Measurements from ENCODE around the gene JUP.
A peak's percentile ranks its signal among the peaks of the same experiment; 100 is the strongest.

The JUP gene

GRCh38 chr17:41733348-41734138, 53.0 kb downstream of the JUP start:
- Mint-ChIP-seq H3K4me3 (peak overlapping the region; percentile 13 to 73), H3K9me3 (no peaks in the 10 kb centered on the region), H3K4me1 (peaks cover 29% of the 10 kb centered on the region), H3K27ac (no peak overlapping the region), H3K27me3 (peaks cover 87% of the 10 kb centered on the region)
- ATAC-seq (no peak), DNase-seq (no peak)

DNA sequence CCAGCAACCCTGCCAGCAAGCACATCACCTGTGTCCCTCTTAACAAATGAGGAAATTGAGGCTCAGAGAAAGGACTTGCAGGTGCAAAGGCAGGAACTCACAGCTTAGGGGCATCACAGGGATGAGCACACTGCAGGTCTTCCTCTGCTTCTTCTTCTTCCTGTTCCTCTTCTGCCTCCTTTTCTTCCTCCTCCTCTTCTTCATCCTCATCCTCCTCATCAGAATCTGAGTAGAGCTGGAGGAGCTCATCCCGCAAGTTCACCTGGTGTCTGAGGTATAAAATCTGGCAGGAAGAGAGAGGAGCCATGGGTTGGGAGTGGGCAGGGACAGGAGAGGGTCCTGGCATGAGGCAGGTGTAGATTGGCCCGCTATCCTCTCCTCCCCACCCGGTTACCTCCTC, 54.7 kb downstream of the JUP start:
- Mint-ChIP-seq H3K4me1 (peaks cover 21% of the 10 kb centered on the region), H3K27ac (no peak overlapping the region), H3K4me3 (no peak overlapping the region), H3K27me3 (peaks cover 86% of the 10 kb centered on the region), H3K9me3 (no peaks in the 10 kb centered on the region)
- ATAC-seq (no peak), DNase-seq (no peak)

DNA sequence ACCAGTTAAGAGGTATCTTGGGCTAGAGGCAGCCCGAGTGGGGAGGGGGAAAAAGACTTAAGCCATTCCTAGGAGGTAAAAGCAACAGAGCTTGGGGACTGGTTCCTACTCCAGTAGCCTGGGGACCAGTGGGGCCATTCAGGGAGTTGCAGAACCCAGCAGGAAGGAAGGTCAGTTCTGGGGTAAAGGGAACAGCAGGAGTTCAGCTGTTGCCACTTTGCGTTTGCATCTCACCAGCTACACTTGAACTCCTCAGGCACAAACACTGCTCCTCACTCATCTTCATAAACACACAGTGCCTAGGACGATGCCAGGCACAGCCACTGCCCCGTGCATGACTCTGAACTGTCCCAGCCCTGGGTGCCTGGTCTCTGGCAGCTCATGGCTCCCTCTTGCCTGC, 56.0 kb downstream of the JUP start:
- Mint-ChIP-seq H3K4me3 (no peak overlapping the region), H3K27me3 (peaks cover 75% of the 10 kb centered on the region), H3K4me1 (peaks cover 21% of the 10 kb centered on the region), H3K27ac (no peak overlapping the region), H3K9me3 (no peaks in the 10 kb centered on the region)
- DNase-seq (no peak), ATAC-seq (peak; percentile 27)

GRCh38 chr17:41728056-41728455, 58.5 kb downstream of the JUP start:
- no peaks in the 10 kb centered on the region for H3K4me1 Mint-ChIP-seq

DNA sequence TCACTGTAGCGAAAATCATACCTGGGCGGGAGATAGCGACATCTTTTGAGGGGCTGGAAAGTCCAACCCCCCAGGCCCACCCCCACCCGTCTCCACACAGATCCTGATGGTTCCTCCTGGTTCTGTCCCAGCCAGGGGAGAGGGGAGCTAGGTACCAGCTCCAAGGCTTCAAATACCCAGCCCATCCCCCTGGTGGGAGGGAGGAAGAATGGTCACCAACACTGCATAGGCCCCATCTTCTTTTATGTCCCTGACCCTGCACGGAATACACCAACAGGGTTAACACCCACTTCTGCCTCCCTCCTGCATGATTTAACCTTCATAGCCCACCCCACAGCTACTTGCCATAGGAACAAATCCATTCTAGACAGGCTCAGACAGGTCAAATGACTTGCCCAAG, 61.4 kb downstream of the JUP start:
- H3K4me3 Mint-ChIP-seq = no peak overlapping the region
- peak overlapping the region in 1 of 2 donors; percentile 56 for H3K27ac Mint-ChIP-seq
- peaks cover 48% of the 10 kb centered on the region for H3K27me3 Mint-ChIP-seq
- ATAC-seq (no peak), DNase-seq (no peak)
- no peaks in the 10 kb centered on the region for H3K9me3 Mint-ChIP-seq
- peaks cover 5% of the 10 kb centered on the region for H3K4me1 Mint-ChIP-seq

More at GRCh38 chr17:41728056-41728455, 58.5 kb downstream of the JUP start:
- H3K27me3 Mint-ChIP-seq = peaks cover 68% of the 10 kb centered on the region
- no peaks in the 10 kb centered on the region for H3K9me3 Mint-ChIP-seq
- DNase-seq = no peak
- H3K27ac Mint-ChIP-seq = no peak overlapping the region
- no peak overlapping the region for H3K4me3 Mint-ChIP-seq
- no peak for ATAC-seq

DNA sequence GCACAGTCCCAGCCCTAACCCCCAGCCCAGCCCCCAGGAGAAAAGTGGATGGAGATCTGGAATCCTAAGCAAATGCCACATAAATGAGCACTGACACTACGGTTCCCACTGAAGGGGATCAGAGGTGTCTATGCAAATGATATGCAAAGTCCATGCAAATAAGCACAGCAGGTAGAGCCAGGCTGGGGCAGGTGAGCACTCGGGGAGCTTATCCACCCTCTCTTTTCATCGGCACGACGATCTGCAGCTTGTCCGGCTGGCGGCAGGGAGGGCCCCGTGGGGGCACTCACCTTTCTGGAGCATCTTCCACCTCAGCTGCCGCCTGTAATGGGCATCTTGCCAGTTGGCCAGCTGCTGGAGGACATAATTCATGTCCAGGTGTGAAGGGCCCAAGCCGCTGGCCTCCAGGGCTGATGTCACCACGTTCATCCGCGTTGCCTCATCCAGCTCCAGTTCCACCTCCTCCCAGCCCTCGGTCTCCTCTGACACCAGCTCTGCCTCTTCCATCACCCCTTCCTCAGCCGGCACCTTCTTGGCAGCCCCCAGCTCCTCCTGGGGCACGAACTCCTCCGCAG, 61.9 kb downstream of the JUP start:
- Mint-ChIP-seq H3K27ac (peak overlapping the region in 1 of 2 donors; percentile 56), H3K4me1 (peaks cover 5% of the 10 kb centered on the region), H3K4me3 (no peak overlapping the region), H3K27me3 (peaks cover 43% of the 10 kb centered on the region), H3K9me3 (no peaks in the 10 kb centered on the region)
- no peak for ATAC-seq
- no peak for DNase-seq

DNA sequence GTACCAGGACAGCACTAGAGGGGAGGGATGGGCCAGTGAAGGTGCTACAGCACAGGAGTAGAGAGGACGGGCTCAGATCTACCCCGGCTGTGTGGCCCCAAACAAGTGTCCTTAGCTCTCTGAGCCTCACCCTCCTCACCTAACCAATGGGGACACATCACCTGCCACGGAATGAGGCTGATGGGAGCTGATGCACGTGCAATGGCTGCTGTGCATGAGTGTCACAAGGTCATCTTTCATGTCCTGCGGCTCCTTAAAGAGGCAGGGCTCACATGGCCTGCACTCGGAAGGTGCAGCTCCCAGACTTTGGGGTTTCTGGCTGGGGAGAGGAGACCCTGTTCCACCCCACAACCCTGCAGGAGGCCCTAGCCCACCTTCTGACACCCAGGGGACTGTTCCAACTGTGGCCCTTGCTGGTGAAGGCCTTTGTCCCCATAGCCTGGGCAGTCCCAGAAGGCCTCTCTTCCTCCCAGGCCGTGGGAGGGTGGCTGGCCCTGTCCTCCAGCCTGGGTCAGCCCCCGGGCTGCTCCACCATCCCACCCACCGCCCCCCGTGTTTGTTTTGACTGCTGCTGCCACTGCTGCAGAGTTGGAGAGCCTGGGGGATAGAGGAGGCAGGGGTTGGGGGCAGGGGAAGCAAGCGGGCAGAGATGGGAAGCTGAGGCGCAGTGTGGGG, 62.6 kb downstream of the JUP start:
- no peak overlapping the region for H3K27ac Mint-ChIP-seq
- peaks cover 43% of the 10 kb centered on the region for H3K27me3 Mint-ChIP-seq
- peaks cover 5% of the 10 kb centered on the region for H3K4me1 Mint-ChIP-seq
- DNase-seq (no peak), ATAC-seq (no peak)
- no peaks in the 10 kb centered on the region for H3K9me3 Mint-ChIP-seq
- no peak overlapping the region for H3K4me3 Mint-ChIP-seq

DNA sequence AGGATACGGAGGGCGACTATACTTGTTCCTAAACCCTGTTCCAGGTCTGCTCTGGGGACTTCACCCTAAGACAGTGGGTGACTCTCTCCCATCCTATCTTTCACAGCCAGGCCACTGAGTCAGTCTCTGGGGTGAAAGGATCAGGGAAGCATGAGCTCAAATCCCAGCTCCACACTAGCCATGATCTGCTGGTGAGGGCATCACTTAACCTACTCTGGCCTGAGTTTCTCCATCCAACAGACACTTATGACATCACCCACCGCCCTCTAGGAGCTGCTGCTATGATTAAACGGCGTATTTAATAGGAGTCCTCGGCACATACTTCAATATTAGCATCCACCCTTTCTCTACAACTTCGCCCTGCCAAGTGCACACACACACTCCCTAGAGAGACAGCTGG, 64.3 kb downstream of the JUP start:
- Mint-ChIP-seq H3K4me1 (peaks cover 11% of the 10 kb centered on the region), H3K9me3 (no peaks in the 10 kb centered on the region), H3K27me3 (peaks cover 29% of the 10 kb centered on the region), H3K4me3 (no peak overlapping the region), H3K27ac (no peak overlapping the region)
- no peak for ATAC-seq
- no peak for DNase-seq

- peaks cover 11% of the 10 kb centered on the region for H3K27me3 Mint-ChIP-seq
- peaks cover 11% of the 10 kb centered on the region for H3K4me1 Mint-ChIP-seq
- H3K4me3 Mint-ChIP-seq = no peak overlapping the region
- H3K9me3 Mint-ChIP-seq = no peaks in the 10 kb centered on the region
- no peak overlapping the region for H3K27ac Mint-ChIP-seq
- DNase-seq (no peak), ATAC-seq (no peak)
Observed at GRCh38 chr17:41718287-41718645, 68.2 kb downstream of the JUP start.

GRCh38 chr17:41717408-41718286, 68.9 kb downstream of the JUP start:
- Mint-ChIP-seq H3K4me3 (peak overlapping the region in 1 of 2 donors; percentile 33), H3K4me1 (peaks cover 10% of the 10 kb centered on the region), H3K27me3 (peaks cover 6% of the 10 kb centered on the region), H3K27ac (peak overlapping the region in 1 of 2 donors; percentile 22), H3K9me3 (no peaks in the 10 kb centered on the region)
- no peak for ATAC-seq
- no peak for DNase-seq

GRCh38 chr17:41711669-41712400, 74.7 kb downstream of the JUP start, which contains the start of gene GAST:
Gene GAST, plus strand, starts transcription at chr17:41712331. Its CDS starts 3,106 bp downstream, at chr17:41715437.
- H3K4me1 Mint-ChIP-seq = peaks cover 8% of the 10 kb centered on the region
- DNase-seq (no peak), ATAC-seq (no peak)
- H3K27me3 Mint-ChIP-seq = peaks cover 14% of the 10 kb centered on the region
- no peak within 1 kb of the TSS for H3K27ac Mint-ChIP-seq
- no peak within 1 kb of the TSS for H3K4me3 Mint-ChIP-seq
- H3K9me3 Mint-ChIP-seq = no peaks in the 10 kb centered on the region

GRCh38 chr17:41710472-41711090, 75.9 kb downstream of the JUP start:
- H3K27ac Mint-ChIP-seq = no peak overlapping the region
- DNase-seq (no peak), ATAC-seq (no peak)
- H3K9me3 Mint-ChIP-seq = no peaks in the 10 kb centered on the region
- peaks cover 16% of the 10 kb centered on the region for H3K27me3 Mint-ChIP-seq
- H3K4me1 Mint-ChIP-seq = peaks cover 8% of the 10 kb centered on the region
- H3K4me3 Mint-ChIP-seq = no peak overlapping the region

GRCh38 chr17:41707803-41708669, 78.5 kb downstream of the JUP start:
- Mint-ChIP-seq H3K27ac (no peak overlapping the region), H3K9me3 (no peaks in the 10 kb centered on the region), H3K27me3 (peaks cover 16% of the 10 kb centered on the region), H3K4me3 (no peak overlapping the region), H3K4me1 (peaks cover 8% of the 10 kb centered on the region)
- no peak for DNase-seq
- ATAC-seq = no peak
